ENCODE results near the gene TKFC. TPM values are rescaled to one million over a fixed set of nuclear protein-coding genes. Genes with fewer than 3 reads are reported as not detected.
A peak's percentile ranks its signal among the peaks of the same experiment; 100 is the strongest.

The TKFC gene
- total and polyA plus RNA-seq, 9 of the 15 experiments (the other 6 are each of a cell fraction or from before 2014, with no cell fraction given) = 2.0 to 61.7 (median 28.5) TPM

DNA sequence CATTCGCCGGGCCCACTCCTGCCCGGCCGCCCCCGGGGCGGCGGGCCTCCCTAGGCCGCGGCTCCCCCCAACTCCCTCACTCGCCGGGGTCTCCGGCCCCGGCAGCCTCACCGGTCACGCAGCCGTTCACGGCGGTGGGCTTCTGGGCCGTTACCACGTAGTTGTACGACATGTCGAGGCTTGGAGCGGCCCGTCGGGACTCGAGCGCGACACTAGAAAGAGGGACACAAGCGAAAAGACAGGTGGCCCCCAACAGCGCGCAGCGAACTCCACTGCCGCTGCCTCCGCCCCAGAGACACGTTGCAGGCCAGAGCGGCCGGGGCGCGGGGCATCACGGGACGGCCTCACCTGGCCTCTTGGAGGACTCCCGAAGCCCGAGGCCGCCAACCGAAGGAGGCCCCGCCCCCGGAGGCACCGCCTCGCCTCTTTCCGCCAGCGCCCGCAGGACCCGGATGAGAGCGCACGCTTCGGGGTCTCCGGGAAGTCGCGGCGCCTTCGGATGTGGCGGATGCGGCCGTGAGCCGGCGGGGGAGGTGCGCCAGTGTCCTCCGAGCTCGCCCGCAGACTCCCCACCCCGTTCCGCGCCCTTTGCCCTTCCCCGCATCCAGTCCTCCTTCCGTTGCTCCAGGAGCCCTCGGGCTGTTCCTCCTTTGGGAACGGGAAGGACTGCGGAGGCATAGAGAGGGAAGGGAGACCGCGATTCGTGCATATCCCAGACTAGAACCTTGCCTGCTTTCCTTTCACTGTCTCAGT, at the start of gene TKFC, which contains the start of gene DDB1 (continued):
- no peak for TF ChIP-seq ZSCAN29 (IDR thresholded peaks at IDR 0.05)
- peak; percentile 45; the same call in 1 of the 2 replicates for TF ChIP-seq ZBTB1 (CRISPR knock-in tag; IDR thresholded peaks at IDR 0.05; ENCODE audit: borderline replicate concordance, low read depth)
- no peak for TF ChIP-seq ZNF124 (CRISPR knock-in tag; IDR thresholded peaks at IDR 0.05)
- TF ChIP-seq, protein P1, sequence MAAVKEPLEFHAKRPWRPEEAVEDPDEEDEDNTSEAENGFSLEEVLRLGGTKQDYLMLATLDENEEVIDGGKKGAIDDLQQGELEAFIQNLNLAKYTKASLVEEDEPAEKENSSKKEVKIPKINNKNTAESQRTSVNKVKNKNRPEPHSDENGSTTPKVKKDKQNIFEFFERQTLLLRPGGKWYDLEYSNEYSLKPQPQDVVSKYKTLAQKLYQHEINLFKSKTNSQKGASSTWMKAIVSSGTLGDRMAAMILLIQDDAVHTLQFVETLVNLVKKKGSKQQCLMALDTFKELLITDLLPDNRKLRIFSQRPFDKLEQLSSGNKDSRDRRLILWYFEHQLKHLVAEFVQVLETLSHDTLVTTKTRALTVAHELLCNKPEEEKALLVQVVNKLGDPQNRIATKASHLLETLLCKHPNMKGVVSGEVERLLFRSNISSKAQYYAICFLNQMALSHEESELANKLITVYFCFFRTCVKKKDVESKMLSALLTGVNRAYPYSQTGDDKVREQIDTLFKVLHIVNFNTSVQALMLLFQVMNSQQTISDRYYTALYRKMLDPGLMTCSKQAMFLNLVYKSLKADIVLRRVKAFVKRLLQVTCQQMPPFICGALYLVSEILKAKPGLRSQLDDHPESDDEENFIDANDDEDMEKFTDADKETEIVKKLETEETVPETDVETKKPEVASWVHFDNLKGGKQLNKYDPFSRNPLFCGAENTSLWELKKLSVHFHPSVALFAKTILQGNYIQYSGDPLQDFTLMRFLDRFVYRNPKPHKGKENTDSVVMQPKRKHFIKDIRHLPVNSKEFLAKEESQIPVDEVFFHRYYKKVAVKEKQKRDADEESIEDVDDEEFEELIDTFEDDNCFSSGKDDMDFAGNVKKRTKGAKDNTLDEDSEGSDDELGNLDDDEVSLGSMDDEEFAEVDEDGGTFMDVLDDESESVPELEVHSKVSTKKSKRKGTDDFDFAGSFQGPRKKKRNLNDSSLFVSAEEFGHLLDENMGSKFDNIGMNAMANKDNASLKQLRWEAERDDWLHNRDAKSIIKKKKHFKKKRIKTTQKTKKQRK (IDR thresholded peaks at IDR 0.05; ENCODE audit: borderline replicate concordance, low read depth, low read length) = no peak
- TF ChIP-seq EP300 (IDR thresholded peaks at IDR 0.05; ENCODE audit: low read length) = no peak
- no peak for TF ChIP-seq CHD4 (IDR thresholded peaks at IDR 0.05; ENCODE audit: insufficient read depth, insufficient replicate concordance, low read depth, low read length, poor library complexity, severe bottlenecking)
- peak; percentile 72 for TF ChIP-seq GABPB1 (CRISPR knock-in tag; IDR thresholded peaks at IDR 0.05)
- TF ChIP-seq NCOA6 (IDR thresholded peaks at IDR 0.05) = no peak
- no peak for TF ChIP-seq MYBL2 (IDR thresholded peaks at IDR 0.05; ENCODE audit: low read depth)
- TF ChIP-seq MYBL2 (CRISPR knock-in tag; IDR thresholded peaks at IDR 0.05; ENCODE audit: borderline replicate concordance) = no peak
- TF ChIP-seq NRF1 (conservative IDR thresholded peaks at IDR 0.05 in 1 of 2, IDR thresholded peaks at IDR 0.05 in 1 of 2) = peak; percentile 68 to 77
- TF ChIP-seq, protein P2, sequence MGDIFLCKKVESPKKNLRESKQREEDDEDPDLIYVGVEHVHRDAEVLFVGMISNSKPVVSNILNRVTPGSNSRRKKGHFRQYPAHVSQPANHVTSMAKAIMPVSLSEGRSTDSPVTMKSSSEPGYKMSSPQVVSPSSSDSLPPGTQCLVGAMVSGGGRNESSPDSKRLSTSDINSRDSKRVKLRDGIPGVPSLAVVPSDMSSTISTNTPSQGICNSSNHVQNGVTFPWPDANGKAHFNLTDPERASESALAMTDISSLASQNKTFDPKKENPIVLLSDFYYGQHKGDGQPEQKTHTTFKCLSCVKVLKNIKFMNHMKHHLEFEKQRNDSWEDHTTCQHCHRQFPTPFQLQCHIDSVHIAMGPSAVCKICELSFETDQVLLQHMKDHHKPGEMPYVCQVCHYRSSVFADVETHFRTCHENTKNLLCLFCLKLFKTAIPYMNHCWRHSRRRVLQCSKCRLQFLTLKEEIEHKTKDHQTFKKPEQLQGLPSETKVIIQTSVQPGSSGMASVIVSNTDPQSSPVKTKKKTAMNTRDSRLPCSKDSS (IDR thresholded peaks at IDR 0.05; ENCODE audit: low read depth, partially characterized antibody) = no peak
- no peak for TF ChIP-seq SMARCA5 (IDR thresholded peaks at IDR 0.05)
- TF ChIP-seq, protein P3, sequence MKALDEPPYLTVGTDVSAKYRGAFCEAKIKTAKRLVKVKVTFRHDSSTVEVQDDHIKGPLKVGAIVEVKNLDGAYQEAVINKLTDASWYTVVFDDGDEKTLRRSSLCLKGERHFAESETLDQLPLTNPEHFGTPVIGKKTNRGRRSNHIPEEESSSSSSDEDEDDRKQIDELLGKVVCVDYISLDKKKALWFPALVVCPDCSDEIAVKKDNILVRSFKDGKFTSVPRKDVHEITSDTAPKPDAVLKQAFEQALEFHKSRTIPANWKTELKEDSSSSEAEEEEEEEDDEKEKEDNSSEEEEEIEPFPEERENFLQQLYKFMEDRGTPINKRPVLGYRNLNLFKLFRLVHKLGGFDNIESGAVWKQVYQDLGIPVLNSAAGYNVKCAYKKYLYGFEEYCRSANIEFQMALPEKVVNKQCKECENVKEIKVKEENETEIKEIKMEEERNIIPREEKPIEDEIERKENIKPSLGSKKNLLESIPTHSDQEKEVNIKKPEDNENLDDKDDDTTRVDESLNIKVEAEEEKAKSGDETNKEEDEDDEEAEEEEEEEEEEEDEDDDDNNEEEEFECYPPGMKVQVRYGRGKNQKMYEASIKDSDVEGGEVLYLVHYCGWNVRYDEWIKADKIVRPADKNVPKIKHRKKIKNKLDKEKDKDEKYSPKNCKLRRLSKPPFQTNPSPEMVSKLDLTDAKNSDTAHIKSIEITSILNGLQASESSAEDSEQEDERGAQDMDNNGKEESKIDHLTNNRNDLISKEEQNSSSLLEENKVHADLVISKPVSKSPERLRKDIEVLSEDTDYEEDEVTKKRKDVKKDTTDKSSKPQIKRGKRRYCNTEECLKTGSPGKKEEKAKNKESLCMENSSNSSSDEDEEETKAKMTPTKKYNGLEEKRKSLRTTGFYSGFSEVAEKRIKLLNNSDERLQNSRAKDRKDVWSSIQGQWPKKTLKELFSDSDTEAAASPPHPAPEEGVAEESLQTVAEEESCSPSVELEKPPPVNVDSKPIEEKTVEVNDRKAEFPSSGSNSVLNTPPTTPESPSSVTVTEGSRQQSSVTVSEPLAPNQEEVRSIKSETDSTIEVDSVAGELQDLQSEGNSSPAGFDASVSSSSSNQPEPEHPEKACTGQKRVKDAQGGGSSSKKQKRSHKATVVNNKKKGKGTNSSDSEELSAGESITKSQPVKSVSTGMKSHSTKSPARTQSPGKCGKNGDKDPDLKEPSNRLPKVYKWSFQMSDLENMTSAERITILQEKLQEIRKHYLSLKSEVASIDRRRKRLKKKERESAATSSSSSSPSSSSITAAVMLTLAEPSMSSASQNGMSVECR (CRISPR knock-in tag; IDR thresholded peaks at IDR 0.05) = peak; percentile 74
- TF ChIP-seq ZNF431 (CRISPR knock-in tag; IDR thresholded peaks at IDR 0.05) = peak; percentile 13; the same call in 1 of the 2 replicates
- TF ChIP-seq FOXK1 (CRISPR knock-in tag; IDR thresholded peaks at IDR 0.05; ENCODE audit: borderline replicate concordance) = no peak
- TF ChIP-seq SMAD3 (CRISPR knock-in tag; conservative IDR thresholded peaks at IDR 0.05) = no peak
- no peak for TF ChIP-seq ZNF717 (CRISPR knock-in tag; IDR thresholded peaks at IDR 0.05)
- TF ChIP-seq FOXP1 (CRISPR knock-in tag; IDR thresholded peaks at IDR 0.05) = peak; percentile 70; the same call in 1 of the 2 replicates
- TF ChIP-seq ZBED1 (IDR thresholded peaks at IDR 0.05) = 0 out of 2 replicates have a peak, but pooled peaks have one; percentile 65

Measured in K562 (cell line).